RKO (cell line): ENCODE results near the gene ITPRIP.

Source experiments
- DNase-seq: peaks from one replicate; pipeline ENCODE4 v3.0.0-alpha.2; 2016; ENCODE audit warnings: low spot score

The ITPRIP gene, protein sequence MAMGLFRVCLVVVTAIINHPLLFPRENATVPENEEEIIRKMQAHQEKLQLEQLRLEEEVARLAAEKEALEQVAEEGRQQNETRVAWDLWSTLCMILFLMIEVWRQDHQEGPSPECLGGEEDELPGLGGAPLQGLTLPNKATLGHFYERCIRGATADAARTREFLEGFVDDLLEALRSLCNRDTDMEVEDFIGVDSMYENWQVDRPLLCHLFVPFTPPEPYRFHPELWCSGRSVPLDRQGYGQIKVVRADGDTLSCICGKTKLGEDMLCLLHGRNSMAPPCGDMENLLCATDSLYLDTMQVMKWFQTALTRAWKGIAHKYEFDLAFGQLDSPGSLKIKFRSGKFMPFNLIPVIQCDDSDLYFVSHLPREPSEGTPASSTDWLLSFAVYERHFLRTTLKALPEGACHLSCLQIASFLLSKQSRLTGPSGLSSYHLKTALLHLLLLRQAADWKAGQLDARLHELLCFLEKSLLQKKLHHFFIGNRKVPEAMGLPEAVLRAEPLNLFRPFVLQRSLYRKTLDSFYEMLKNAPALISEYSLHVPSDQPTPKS

DNA sequence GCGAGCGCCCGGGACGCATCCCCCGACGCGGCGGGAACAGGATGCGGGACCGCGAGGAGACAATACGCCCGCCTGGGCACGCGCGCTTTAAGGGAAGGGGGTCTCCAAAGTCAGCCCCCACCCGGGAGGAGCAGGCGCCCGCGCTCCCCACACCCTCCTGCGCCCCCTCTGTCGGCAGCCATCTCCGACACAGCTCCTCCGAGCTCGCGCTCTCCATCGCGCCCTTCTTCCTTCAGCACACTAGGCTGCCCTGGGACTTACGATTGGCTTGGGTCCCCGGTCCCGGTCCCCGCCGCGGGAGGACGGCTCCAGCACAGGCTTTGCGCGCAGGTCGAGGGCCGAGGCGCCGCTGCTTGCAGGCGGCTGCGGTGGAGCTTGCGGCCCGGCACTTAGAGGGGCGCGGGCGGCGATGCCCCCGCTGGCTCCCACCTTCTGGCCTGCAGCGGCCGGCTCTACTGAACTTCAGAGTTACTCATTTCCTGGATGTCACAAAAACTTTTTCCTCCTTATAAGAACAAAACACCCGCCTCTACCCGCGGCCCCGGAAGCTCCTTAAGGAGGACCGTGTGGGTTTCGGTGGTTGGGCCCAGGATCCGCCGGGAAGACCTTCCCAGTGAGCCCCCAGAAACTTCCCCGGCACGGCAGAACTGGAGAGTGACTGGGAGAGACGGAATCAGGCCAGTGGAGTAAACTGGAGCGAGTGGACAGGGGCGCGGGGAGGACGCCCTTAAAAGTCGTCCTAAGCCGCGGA is at the start of gene ITPRIP:
ITPRIP (minus strand) TSS at position 481 of the 751 bp plus-strand sequence. CDS start 22,414 bp downstream, outside the sequence.
- DNase-seq: peak; percentile 95

DNA sequence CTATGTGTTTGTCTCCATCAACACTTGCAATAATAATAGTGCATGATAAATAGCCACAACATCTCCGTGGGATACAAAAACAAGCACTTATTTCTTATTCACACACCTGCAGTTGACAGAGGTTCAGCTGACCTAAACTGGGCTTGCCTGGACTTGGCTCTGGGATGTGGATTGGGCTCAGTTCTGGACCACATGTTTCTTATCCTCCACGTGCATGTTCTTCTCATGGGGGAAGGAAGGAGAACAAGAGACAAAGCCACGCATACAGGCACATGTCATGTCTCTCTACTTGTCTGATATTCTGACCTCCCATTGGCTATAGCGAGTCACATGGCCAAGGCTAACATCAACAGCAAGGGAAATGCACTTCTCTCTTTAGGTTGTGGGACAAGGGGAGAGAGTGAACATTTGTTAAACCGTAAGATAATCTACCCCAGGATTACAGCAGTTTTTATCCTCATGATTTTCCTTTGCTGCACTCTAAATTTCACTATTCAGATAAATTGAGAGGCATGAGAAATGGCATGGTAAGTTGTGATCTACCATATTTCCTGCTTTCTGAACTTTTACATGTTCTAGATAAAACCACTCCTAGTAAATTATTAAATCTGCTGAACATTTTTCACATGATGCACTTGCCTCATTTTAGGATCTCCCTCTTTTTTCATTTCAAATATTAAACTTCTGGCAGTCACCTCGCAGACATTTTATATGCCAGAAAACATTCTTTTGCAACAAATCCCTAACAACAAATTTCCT is 49.0 kb upstream of the ITPRIP start:
- no peak for DNase-seq

DNA sequence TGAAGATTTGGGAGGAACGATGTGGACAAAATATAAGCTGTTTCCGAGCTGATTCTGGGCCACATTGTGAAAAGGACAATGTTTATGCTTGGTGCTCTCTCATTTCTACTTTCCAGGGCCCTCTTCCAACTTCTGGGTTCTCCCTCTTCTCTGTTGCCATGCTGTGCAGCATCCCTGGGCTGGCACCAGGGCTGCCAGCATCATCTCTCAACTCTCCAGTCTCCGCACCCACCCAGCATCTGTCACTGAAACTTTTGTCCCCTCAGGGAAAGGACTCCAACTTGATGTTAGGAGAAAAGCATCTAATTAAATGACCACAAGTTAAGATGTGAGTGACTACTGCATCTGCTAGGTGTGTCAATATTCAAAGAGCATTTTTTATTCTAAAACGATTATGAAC is 42.1 kb upstream of the ITPRIP start:
- DNase-seq: no peak

DNA sequence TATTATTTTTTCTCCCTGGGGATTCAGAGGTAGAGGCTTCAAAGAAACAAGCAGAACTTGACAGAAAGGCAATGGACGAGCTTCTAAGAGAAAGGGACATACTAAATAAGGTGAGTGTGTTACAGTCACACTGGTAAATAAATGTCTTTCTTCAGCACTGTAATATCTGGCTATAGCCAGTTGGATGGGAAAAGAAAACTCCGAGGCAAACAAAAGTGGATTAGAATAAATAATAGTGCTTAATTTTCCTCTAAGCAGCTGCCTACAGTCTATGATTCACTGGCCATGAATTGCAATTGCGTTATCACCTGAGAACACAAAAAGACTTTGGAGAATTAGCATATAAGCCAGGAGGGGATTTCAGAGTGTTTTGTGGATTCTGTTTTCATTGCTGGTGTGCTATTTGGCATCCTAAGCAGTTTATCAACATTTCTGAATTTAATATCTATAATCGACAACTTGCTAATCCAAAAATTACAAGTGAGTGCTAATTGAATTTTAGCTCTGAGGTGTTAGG is 38.6 kb upstream of the ITPRIP start:
- no peak for DNase-seq

DNA sequence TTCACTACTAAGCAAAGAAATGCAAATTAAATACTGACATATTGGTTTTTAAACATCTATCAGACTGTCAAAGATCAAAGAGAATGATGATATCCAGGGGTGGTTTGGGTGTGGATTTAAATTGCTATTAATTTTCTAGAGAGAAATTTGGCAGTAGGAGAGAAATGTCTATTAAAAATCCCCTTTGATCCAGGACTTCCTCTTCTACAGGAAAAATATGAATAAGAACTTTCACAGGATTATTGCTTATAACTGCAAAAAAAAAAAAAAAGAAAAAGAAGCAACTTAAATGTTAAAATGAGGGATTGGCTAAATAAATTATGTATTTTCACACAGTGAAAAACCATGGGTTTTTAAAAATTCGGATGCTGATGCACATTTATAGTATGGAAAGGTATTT is 36.3 kb upstream of the ITPRIP start:
- no peak for DNase-seq

DNA sequence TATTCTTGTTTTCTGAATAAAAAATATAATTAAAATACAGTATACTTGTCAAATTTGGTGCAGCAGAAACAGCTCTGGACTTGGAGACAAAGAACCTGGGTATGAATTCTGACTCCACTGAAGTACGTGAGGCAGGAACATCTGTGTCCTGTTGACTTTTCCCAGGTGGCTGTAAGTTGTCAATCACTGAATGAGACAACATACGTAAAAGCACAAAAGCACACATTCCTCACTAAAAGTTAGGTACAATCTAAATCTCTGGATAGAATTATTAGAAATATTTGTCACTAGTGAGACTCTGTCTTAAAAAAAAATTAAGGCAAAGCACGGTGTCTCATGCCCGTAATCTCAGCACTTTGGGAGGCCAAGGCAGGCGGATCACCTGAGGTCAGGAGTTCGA is 33.5 kb upstream of the ITPRIP start:
- DNase-seq: no peak

DNA sequence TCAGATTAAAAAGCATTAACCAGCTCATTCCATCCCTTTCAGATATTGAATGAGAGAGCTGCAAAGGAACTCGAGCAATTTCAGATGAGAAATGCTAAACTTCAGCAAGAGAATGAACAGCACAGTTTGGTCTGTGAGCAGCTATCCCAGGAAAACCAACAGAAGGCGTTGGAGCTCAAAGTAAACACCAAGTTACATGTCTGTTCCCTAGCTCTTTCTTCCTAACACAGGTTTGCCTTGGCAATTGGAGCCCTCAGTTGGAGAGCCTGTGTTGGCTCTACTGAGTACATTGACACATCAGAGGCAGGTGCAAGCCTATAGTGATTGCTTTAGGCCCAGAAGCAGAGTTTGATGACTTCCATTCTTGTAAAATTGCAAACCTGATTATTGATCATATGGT is 30.1 kb upstream of the ITPRIP start:
- DNase-seq: no peak

DNA sequence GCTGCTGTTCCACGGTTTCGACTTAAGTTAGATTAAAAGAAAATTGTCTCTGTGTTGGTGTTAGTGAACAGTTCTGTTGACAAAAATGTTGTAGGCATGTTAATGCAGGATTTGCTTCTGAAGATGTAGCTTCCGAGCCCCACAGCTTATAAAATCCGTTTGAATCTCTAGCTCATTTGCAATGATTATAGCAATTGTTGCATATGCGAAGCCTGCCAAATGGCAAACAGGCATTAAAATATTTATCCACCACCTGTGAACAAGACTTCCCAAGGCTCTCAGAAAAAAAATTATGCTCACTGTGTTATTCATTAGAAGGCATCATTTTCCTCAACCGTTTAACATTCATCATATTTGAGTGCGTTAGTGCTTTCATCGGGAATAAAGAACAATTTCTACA is 29.6 kb upstream of the ITPRIP start:
- no peak for DNase-seq

DNA sequence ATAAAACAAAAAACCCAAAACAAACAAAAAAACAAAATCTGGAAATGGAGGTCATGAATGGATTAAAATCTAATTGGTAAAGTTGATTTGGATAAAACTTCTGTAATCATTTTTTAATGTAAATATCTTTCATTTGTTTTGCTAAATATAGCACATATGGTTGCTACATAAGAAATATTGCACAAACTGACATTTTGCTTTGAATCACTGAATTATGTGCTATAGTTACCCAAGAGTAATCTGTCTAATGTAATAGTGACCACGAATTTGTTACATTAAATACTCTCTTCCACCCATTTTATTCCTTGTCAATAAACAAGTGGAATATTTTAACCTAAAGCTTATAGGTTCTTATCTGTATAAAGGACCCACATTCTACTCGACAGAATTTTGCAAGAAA is 21.5 kb upstream of the ITPRIP start:
- no peak for DNase-seq

DNA sequence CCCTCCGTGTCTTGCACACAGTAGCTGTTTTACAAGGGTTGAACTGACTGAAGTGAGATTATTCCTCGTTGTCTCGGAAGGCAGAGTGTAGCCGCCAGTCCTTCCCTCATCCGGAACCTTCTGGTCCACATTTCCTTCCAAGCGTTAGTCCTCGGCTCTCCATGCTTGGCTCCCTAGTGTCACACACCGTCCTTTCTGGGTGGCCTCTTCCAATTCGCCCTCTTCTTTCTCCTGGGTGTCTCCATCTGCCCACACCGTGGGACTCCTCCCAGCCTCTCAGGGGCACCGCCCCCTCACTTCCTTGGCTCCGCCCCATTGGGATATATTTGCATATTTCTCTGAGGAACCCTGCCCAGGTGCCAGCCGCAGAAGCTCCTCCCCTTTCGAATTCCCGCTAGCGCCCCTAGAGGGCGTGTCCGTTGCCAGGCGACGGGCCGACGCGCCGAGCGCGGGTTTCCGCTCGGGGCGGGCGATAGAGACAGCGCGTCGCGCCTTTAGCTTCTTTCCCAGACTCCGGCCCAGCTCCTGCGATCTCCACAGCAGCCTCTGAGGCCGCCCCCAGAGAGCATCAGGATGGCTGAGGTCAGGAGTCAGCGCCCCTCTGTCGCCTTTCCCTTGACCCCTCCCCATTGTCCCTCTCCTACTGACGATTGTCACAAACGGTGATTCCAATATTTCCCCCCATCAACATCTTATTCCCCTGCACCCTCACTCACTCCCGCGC is 15.2 kb upstream of the ITPRIP start, which contains the start of gene CFAP58:
CFAP58 (plus strand) TSS at position 509 of the 724 bp plus-strand sequence; CDS start at position 574, 65 bp downstream.
- DNase-seq: peak; percentile 73

DNA sequence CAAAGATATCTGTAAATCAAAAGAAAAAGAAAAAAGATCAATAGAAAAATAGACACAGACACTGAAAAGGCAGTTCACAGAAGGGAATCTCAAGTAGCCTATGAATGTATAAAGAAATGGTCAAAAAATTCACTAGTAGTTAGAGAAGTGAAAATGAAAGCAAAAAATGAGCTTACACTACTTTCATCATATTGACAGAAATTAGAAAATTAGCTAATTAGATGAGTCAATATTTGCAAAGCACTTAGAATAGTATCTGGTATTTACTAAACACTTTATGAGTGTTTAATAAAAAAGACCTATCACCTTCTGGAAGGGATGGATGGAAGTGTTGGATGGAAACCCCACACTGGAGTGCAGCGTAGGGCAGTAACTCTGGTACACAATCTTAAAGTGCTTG is 13.7 kb upstream of the ITPRIP start:
- DNase-seq: no peak

DNA sequence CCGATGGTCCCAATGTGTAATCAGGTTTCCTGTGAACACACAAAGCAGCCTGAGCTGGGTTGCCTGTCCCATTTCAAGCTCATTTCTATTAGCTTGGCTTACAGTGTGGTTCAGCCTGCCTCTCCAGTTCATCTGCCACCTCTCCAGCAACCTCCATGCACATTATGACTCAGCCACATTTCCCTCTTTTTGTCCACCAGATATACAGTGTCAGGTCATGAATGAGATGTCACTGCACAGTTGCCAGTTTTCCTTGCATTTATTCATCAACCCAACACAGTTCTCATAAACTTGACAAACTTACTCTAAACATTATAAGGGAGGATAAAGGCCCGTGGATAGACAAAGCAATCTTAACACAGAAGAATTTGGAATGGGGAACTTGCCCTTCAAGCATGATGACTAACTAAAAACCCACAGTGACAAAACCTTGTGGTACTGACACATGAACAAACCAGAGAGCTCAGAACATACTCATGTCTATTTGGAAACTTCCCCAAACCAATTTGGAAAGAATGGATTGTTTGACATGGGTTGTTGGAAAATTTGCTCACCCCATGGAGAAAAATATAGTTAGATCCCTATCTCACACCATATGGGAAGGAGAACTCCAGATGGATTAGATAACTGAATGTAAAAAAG is 12.9 kb upstream of the ITPRIP start:
- peak; percentile 43 for DNase-seq

DNA sequence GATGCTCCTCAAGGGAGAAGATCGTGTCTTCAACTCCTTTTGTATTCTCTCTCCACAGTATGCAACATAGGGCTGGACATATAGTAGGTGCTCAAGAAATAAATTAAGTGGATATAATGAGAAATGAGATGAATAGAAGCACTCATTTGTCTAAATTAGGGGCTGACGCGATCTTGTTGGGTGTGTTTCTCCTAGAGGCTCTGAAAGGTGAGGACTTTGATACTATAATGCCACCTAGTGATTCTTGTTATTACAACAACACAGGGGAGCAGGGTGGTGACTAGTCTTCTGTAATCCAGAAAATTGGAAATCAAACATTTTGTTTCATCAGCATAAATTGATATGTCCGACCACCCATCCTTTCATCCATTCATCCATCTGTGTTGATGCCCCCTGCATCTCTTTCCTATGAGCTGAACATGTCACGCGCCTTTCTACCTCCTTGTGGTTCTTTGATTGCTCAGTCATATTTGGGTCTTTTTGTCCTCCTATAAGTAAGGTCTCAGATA is 11.9 kb upstream of the ITPRIP start:
- DNase-seq: peak; percentile 80

DNA sequence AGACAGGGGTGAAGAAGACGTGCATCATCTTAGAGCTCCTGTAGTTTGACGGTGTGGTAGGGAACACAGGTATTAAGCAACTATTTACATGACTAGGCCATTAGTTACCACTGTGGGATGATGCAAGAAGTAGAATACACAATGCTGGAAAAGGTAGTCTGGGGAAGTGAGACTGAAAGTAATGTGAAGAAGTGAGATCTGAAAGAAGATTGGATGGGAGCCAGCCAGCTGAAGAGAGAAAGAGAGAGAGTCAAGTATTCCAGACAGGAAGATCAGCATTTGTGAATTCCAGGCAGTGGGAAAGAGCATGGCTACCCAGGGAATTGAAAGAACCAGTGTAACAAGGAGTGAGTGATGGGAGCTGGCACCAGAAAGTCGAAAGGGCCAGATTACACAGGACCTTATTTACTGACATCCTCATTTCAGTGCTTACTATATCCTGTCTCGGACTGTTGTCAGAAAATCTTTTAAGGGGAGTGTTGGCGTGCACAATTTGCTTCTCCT is 11.4 kb upstream of the ITPRIP start:
- DNase-seq: no peak

DNA sequence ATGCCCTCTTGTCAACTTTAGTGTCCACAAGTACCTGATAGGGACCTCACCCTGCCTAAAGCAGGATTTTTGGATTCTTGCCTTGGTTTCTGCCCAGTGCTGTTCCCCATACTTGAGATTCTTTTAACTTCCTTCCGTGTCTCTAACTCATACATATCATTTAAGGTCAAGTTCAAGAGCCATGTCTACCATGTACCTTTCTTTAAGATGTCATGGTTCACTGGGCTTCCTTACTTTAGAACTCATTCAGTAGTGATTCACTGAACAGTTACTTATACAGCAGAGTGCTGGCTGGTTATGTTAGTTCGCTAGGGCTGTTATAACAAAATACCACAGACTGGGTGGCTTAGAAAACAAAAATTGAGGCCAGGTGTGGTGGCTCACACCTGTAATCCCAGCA is 10.3 kb upstream of the ITPRIP start:
- DNase-seq: no peak

DNA sequence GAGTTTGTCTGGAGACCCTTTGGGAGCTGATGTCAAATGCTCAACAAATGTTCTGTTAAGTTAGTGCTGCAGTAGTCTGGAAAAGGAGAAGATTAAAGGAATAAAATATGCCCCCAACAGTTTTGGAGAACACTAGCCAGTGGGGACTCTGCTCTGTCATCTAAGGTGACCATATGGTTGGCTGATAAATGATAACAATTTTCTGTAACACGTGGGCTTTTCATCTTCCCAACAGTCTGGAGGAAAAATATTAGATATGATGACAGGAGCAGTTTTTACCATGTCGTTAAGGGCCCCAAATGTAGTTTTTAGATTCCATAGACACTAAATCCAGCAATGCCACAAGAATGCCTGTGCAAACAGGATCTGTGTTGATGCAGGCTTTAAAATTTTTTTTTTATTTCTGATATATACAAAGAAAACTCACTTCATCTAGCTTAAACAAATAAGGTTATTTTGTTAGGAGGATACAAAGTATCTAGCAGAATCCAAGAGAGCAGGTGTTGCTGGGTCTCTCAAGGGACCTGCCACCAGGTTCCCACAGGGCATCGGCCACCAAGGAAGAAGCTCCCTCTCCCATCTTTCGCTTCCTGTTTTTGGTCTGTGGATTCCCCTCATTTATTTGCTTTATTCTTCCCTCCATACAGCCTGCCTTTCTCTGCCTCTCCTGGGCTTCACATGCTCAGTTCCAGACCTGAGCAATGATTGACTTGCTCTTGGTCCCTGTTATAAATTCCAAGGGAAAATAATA is 9.2 kb upstream of the ITPRIP start:
- no peak for DNase-seq

DNA sequence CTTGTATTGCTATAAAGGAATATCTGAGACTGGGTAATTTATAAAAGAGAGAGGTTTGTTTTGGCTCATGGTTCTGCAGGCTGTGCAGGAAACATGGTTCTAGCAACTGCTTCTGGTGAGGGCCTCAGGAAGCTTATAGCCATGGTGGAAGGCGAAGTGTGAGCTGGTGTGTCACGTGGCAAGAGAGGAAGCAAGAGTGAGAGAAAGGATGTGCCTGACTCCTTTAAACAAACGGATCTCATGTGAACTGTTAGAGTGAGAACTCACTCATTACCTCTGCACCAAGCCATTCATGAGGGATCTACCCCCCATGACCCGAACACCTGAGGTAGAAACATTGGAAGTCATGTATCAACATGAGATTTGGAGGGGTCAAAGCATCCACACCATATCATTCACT is 7.7 kb upstream of the ITPRIP start:
- no peak for DNase-seq

DNA sequence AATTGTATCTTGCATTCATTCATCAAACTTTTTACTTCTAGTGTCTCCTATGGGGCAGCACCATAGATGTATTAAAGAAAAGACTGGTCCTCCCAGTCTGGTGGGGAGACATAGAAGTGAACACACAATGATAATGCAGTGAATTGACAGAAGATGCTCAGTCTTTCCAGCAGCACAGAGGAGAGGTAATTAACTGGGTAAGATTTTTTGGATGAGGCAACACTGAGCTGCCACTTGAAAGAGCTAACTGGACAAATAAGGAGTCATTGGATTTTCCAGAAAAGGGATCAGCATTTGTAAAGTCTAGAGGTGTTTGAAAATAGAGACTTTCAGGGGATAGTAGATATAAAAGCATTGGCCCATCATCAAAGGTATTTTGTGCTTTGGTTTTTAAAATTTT is 7.2 kb upstream of the ITPRIP start:
- no peak for DNase-seq

DNA sequence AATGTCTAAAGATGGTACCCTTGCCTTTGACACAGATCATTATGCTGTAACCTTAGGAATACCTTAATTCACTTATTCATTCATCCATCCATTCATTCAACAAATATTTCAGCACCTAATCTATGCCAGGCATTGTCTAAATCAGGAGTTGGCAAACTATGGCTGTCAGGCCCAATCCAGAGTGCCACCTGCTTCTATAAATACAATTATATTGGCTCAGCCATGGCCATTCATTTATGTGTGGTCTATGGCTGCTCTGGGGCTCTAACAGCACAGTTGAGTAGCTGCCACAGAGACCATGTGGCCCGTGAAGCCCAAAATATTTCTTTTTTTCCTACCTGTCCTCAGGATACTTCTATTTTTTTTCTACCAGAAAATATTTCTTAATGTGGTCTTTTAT is 6.0 kb upstream of the ITPRIP start:
- DNase-seq: no peak

DNA sequence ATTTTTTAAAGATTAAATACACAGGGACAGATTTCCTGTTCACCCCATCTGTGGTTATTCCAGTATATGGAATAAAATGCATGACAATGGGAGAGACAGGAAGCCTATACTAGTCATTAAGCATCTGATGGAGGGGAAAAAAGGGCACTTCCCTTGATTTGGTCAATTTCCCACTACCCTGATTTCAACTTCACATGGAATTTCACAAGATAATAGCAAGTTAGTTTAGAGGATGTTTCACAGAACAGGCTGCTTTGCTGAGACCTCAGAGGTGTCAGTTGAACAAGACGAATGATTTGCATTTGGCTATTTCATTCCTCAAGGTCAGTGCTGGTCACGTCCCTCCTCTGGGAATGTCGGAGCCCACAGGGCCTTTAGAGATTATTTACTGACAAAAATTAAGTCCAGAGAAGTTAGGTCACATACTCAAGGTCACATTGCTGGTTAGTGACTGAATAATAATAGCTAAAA is 4.7 kb upstream of the ITPRIP start:
- no peak for DNase-seq
